Vagina (tissue), 2 donors: ENCODE data around the gene STK26.

Experiments used
- POLR2A ChIP-seq, 2 donors: fragments of 450-650 bp; IDR thresholded peaks; one replicate each; pipeline ENCODE4 v1.6.1; 2017; ENCODE audit warnings: antibody characterized with exemption in 2 of 2, mild to moderate bottlenecking in 2 of 2, moderate library complexity in 2 of 2
- TF ChIP-seq, protein P1 (sequence below), 3 experiments: fragments of 450-650 bp in 2 of 3; fragments of 200-600 bp in 1 of 3; sonication (generic) in 1 of 3; IDR thresholded peaks; one replicate each; pipeline ENCODE4 v1.5.1; 2017 to 2019; ENCODE audit warnings: antibody characterized with exemption in 3 of 3, mild to moderate bottlenecking in 2 of 3, moderate library complexity in 2 of 3

DNA sequence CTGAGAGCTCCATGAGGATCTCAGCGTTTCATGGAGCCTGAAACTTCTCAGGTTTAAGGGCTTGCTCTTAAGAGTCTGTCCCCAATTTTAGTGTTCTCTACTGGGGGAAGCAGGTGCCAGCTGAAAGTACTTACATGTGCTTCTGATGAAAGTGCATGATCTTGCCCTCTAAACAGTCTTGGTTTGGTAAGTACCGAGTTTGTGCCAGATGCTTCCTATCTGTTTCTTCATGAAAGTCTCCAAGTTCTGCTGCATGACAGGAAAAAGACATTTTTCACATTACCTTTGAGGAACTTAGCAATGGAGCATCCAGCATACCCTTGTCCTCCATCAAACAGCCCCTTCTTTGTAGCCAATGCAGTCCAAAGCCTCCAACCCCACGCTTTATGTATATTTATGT is 62.7 kb downstream of the STK26 start:
- TF ChIP-seq, protein P1, sequence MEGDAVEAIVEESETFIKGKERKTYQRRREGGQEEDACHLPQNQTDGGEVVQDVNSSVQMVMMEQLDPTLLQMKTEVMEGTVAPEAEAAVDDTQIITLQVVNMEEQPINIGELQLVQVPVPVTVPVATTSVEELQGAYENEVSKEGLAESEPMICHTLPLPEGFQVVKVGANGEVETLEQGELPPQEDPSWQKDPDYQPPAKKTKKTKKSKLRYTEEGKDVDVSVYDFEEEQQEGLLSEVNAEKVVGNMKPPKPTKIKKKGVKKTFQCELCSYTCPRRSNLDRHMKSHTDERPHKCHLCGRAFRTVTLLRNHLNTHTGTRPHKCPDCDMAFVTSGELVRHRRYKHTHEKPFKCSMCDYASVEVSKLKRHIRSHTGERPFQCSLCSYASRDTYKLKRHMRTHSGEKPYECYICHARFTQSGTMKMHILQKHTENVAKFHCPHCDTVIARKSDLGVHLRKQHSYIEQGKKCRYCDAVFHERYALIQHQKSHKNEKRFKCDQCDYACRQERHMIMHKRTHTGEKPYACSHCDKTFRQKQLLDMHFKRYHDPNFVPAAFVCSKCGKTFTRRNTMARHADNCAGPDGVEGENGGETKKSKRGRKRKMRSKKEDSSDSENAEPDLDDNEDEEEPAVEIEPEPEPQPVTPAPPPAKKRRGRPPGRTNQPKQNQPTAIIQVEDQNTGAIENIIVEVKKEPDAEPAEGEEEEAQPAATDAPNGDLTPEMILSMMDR (IDR thresholded peaks at IDR 0.05), result no peak
- TF ChIP-seq POLR2A (IDR thresholded peaks at IDR 0.05), result no peak
